ACC112 (cell line): ENCODE results near the gene CD1C.
"Not testable (repeated sequence)": the region's sequence is repeated elsewhere in the genome, so short reads cannot be mapped to it uniquely, and the experiment has no call there.

Experiments
- H2AFZ ChIP-seq: fragments of 200-600 bp; sonication (generic); one replicate; pipeline ENCODE4 v1.6.0; 2017; ENCODE audit warnings: antibody characterized with exemption, low read length; ENCODE audit not compliant: unreplicated experiment
- H3K27ac ChIP-seq: fragments of 200-600 bp; sonication (generic); 2 replicates; pipeline ENCODE4 v1.5.1; 2014; ENCODE audit warnings: low read depth, mild to moderate bottlenecking, antibody characterized with exemption, low read length, moderate library complexity
- H3K27me3 ChIP-seq: fragments of 200-600 bp; sonication (generic); 2 replicates; pipeline ENCODE4 v1.6.1; 2014; ENCODE audit warnings: mild to moderate bottlenecking, antibody characterized with exemption, low read length, moderate library complexity, mixed read lengths; ENCODE audit not compliant: insufficient read depth
- H3K36me3 ChIP-seq: fragments of 200-600 bp; sonication (generic); 2 replicates; pipeline ENCODE4 v1.6.1; 2016; ENCODE audit warnings: mild to moderate bottlenecking, antibody characterized with exemption, low read length, moderate library complexity, mixed read lengths; ENCODE audit not compliant: insufficient read depth
- H3K4me1 ChIP-seq: fragments of 200-600 bp; sonication (generic); one replicate; pipeline ENCODE4 v1.6.1; 2016; ENCODE audit warnings: low read length, mixed read lengths; ENCODE audit not compliant: insufficient read depth, unreplicated experiment, control insufficient read depth
- H3K4me3 ChIP-seq: fragments of 200-600 bp; sonication (generic); 2 replicates; pipeline ENCODE4 v1.5.1; 2014; ENCODE audit warnings: mild to moderate bottlenecking, low read depth, low read length
- H3K79me2 ChIP-seq: fragments of 200-600 bp; sonication (generic); one replicate; pipeline ENCODE4 v1.6.0; 2016; ENCODE audit warnings: low read length; ENCODE audit not compliant: control insufficient read depth, unreplicated experiment, insufficient read depth

CD1C gene

GRCh38 chr1:158335213-158335532 lies 45.5 kb downstream of the CD1C start:
- peaks cover 5% of the 10 kb centered on the region; the same call in 1 of the 2 replicates for H3K27me3 ChIP-seq
- no peaks in the 10 kb centered on the region for H3K79me2 ChIP-seq
- no peak overlapping the region for H3K27ac ChIP-seq
- no peaks in the 10 kb centered on the region for H3K36me3 ChIP-seq
- no peak overlapping the region for H2AFZ ChIP-seq
- no peaks in the 10 kb centered on the region for H3K4me1 ChIP-seq
- no peak overlapping the region for H3K4me3 ChIP-seq

DNA sequence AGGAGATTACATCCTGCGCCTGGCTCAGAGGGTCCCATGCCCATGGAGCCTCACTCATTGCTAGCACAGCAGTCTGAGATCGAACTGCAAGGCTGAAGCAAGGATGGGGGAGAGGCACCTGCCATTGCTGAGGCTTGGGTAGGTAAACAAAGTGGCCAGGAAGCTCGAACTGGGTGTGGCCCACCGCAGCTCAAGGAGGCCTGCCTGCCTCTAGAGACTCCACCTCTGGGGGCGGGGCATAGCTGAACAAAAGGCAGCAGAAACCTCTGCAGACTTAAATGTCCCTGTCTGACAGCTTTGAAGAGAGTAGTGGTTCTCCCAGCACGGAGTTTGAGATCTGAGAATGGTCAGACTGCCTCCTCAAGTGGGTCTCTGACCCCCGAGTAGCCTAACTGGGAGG lies 46.7 kb downstream of the CD1C start:
- not testable (repeated sequence) for H3K27ac ChIP-seq, H3K36me3 ChIP-seq, H3K4me1 ChIP-seq, H2AFZ ChIP-seq, H3K4me3 ChIP-seq, H3K27me3 ChIP-seq, H3K79me2 ChIP-seq
